Tongue (tissue), 2 donors: ENCODE measurements around the gene WDR27. TPM values are rescaled to one million over a fixed set of nuclear protein-coding genes. Genes with fewer than 3 reads are reported as not detected.
"Not testable (repeated sequence)": the region's sequence is repeated elsewhere in the genome, so short reads cannot be mapped to it uniquely, and the experiment has no call there.

Experiments
- DNase-seq: peaks from one replicate; pipeline ENCODE4 v3.0.0-alpha.2; 2015
- total RNA-seq: library from RNA; depleted of rRNA; stranded (reverse); fragments of >200 nt; gene quantifications from one replicate; pipeline ENCODE4 v1.2.3, GENCODE V29; 2014

The WDR27 gene
- total RNA-seq, 1 donor from 2014 or later, result 43.6 TPM

DNA sequence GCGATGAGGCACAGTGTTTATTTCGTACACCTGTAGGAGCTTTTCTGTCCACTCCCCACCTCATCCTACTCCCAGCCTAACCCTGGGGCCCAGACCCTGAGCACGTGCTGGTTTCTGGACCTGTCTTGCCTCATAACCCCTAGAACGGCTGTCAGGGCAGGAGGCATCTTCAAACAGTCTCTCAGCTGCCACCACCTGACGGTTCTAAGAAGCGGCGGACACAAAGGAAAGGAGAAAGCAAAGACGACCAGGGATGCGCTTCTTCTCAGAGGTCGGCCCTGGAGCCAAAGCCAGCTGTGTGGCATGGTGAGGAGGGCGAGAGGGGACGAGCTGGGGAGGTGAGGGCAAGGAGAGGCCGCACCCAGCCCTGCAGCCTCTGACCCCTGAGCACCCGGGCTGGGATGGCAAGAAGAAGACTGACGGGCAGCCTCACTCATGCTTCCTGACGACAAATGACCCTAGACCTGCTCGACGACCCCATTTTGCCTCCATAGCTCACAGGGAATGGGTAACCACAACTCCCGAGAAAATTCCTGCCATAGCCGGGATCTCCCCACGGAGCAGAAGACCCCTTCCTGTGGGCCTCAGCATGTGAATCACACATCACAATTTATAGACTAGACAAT is 62.1 kb downstream of the WDR27 start:
- DNase-seq, result no peak

DNA sequence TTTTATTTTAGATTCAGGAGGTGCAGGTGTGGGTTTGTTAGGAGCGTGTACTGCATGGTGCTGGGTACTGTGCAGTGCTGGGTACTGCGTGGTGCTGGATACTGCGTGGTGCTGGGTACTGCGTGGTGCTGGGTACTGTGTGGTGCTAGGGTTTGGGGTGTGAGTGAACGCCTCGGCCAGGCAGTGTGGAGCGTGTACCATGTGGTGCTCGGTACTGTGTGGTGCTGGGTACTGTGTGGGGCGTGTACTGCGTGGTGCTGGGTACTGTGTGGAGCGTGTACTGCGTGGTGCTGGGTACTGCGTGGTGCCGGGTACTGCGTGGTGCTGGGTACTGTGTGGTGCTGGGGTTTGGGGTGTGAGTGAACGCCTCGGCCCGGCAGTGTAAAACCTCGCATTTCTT is 62.9 kb downstream of the WDR27 start:
- DNase-seq, result no peak

DNA sequence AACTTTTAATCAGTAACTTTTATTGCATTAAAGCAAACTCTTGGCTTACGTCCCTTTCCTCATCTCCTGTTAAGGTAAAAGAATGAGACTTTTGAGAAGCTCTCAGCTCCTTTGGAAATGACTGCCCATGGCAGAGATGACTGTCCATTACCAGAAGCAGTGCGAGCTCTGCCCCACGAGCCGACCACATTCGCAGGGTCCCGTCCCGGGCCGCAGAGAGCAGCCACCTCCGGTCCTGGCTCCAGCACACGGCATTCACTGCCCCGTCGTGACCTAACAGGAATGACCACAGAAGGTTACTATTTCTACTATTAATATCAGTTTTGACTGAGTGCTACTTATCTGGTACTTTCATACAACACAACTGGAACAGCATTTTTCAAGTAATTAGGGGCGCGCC is 63.4 kb downstream of the WDR27 start:
- DNase-seq, result no peak

DNA sequence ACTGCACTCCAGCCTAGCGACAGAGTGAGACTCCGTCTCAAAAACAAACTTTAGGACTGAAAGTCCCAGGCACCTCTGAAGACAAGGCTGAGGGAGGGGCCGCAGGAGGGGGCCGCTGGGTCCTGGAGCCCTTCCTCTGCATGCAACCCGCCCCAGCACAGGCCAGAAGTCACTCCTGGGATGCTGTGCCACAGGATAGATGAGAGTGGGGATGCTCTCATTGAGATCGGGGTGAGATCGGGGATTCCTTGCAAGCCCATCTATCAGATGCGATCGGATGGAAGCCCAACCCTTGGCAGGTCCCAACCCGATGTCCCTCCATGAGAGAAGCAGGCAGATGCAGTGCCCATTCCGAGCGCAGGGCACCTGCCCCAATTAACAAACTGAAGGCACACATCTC is 66.5 kb downstream of the WDR27 start:
- no peak for DNase-seq

DNA sequence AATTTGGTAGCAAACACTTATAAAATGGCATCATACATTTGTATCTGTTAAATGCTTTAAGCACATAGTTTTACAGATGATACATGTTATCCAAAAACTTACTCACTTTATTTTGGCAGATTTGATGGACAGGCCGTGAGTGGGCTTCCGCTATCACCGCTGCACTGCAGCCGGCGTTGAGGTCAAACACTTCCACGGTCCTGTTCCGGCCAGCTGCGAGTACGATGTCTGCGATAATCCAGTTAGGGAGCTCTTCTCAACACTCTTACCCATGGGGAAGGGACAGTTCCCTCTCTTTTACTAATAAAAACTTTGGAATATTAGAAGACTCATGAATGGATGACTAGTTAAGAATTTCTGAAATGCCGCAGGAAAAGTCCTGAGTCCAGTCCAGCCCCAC is 69.0 kb downstream of the WDR27 start:
- DNase-seq, result no peak

- DNase-seq, result no peak
These were observed 72.6 kb downstream of the WDR27 start for GRCh38 chr6:169629256-169629655.

- DNase-seq, result no peak
These were observed 73.9 kb downstream of the WDR27 start for GRCh38 chr6:169627736-169628607.

DNA sequence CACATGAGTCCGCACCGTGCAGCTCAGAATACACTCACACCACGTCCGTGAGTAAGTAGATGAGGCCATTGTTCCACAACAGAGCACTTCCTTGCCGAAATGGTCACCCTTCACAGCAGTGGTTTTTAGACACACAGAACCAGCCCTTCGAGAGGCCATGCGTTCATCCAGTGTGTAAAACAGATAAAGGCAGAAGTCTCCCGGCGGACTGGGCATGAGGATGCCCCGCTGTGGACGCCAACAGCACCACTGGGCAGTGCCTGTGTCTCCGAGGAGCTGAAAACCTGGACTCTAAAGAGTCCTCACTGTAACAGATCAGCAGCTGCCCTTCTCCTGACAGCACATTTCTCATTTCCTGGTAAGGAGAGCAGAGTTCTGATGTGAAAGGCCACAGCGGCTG is 75.2 kb downstream of the WDR27 start:
- no peak for DNase-seq

- no peak for DNase-seq
These were observed 75.7 kb downstream of the WDR27 start for GRCh38 chr6:169626169-169626568.

- no peak for DNase-seq
These were observed 76.5 kb downstream of the WDR27 start for GRCh38 chr6:169625376-169625775.

GRCh38 chr6:169624785-169625184 is 77.0 kb downstream of the WDR27 start:
- no peak for DNase-seq

DNA sequence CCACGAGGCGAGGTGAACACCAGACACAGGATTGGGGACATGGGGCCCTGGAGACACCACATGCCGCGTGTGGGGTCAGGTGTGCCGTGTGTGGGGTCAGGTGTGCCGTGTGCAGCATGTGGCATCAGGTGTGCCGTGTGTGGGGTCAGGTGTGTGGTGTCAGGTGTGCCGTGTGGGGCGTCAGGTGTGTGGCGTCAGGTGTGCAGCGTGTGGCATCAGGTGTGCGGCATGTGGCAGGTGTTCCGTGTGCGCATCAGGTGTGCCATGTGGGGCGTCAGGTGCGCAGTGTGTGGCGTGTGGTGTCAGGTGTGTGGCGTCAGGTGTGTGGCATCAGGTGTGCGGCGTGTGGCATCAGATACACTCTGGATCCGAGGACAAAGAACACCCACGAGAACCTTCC is 77.9 kb downstream of the WDR27 start:
- DNase-seq, result no peak

GRCh38 chr6:169623343-169623742 is 78.5 kb downstream of the WDR27 start:
- DNase-seq, result no peak

DNA sequence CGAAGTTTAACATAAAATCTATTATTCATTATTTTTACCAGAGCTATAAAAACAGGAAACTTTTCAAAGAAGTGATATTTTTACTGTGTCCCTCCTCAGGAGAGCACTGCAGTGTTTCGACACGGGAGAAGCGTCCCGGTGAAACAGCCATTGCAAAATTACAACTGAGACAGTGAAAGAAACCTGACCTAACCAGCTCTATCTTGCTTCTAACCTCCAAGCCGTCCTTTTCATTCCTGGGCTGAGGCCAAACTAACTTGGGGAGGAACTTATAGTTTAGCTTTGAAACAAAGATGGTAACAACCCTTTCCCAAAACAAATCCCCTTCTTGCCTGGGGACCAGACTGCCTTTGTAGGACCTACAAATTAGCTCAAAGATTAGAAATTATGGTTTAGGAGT is 79.2 kb downstream of the WDR27 start:
- peak; percentile 29 for DNase-seq

- DNase-seq, result no peak
These were observed 80.5 kb downstream of the WDR27 start for GRCh38 chr6:169621311-169621710.

GRCh38 chr6:169620171-169621130 is 81.4 kb downstream of the WDR27 start:
- no peak for DNase-seq

DNA sequence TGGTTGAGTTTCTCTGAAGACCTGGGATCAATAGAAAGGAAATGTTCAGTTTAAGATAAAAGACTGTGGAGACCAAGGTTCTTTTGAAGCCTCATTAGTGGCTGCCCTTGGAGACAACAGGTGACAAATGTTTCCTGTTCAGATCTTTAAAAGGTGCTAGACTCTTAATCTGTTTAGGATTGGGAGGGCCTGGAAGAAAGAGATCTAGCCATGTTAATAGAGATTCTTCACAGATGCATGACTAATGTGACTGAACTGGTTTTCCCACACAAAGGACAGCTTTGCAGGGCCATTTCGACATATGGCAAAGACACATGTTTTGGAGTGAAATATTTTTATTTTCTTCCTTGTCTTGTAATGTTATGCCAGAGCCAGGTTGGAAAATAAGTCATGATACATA is 82.2 kb downstream of the WDR27 start:
- DNase-seq, result peak; percentile 41

- DNase-seq, result peak; percentile 38
These were observed 83.0 kb downstream of the WDR27 start for GRCh38 chr6:169618526-169619490.

- DNase-seq, result no peak
These were observed 84.3 kb downstream of the WDR27 start for GRCh38 chr6:169617562-169617961.

GRCh38 chr6:169608609-169609008 is 93.2 kb downstream of the WDR27 start:
- not testable (repeated sequence) for DNase-seq

DNA sequence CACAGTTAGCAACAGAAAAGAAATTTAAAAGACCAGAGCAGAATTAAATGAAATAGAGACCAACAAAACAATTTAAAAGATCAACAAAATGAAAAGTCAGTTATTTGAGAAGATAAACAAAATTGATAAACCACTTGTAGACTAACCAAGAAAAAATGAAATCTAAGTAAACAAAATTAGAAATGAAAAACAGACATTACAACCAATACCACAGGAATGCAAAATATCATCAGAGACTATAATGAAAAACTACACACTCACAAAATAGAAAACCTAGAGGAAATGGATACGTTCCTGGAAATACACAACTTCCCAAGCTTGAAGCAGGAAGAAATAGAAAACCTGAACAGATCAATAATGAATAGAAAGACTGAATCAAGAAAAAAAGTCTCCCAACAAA is 97.8 kb downstream of the WDR27 start:
- DNase-seq, result no peak
